Suprapubic skin (tissue), 4 donors: ENCODE data around the gene POLR2L. TPM values are rescaled to one million over a fixed set of nuclear protein-coding genes. Genes with fewer than 3 reads are reported as not detected.

Experiments used
- DNase-seq, 2 donors: peaks; one replicate each; pipeline ENCODE4 v3.0.0-alpha.2; 2019; ENCODE audit warnings: low spot score in 2 of 2
- H3K27ac ChIP-seq: fragments of 200-600 bp; sonication (generic); one replicate; pipeline ENCODE4 v1.5.1; 2019
- H3K27me3 ChIP-seq: fragments of 200-600 bp; sonication (generic); one replicate; pipeline ENCODE4 v1.5.1; 2019
- H3K36me3 ChIP-seq: fragments of 200-600 bp; sonication (generic); one replicate; pipeline ENCODE4 v1.5.1; 2019
- H3K4me1 ChIP-seq: fragments of 200-600 bp; sonication (generic); one replicate; pipeline ENCODE4 v1.5.1; 2019
- H3K4me3 ChIP-seq: fragments of 200-600 bp; sonication (generic); one replicate; pipeline ENCODE4 v1.5.1; 2019; ENCODE audit warnings: mild to moderate bottlenecking
- H3K9me3 ChIP-seq: fragments of 200-600 bp; sonication (generic); one replicate; pipeline ENCODE4 v1.5.1; 2019
- EP300 ChIP-seq: sonication (generic); formaldehyde crosslinking; IDR thresholded peaks from one replicate; pipeline ENCODE4 v1.6.1; 2017; ENCODE audit warnings: antibody characterized with exemption
- POLR2A ChIP-seq, 2 donors: fragments of 450-650 bp; IDR thresholded peaks; one replicate each; pipeline ENCODE4 v1.6.1; 2017; ENCODE audit warnings: antibody characterized with exemption in 2 of 2, mild to moderate bottlenecking in 2 of 2, moderate library complexity in 2 of 2
- POLR2AphosphoS5 ChIP-seq, 3 donors: sonication (generic); formaldehyde crosslinking; IDR thresholded peaks; one replicate each; pipeline ENCODE4 v1.6.1; 2017; ENCODE audit warnings: antibody characterized with exemption in 3 of 3
- WGBS: methylation state at CpG from one replicate; pipeline ENCODE4 v1.1.5; 2018; 5-methylcytosine and 5-hydroxymethylcytosine counted together
- total RNA-seq, 4 donors: library from RNA; depleted of rRNA; stranded (reverse); fragments of >200 nt; gene quantifications; one replicate each; pipeline ENCODE4 v1.1.0, GENCODE V29; 2016
- TF ChIP-seq, protein P1 (sequence below), 2 donors: fragments of 200-600 bp in 1 of 2; fragments of 450-650 bp in 1 of 2; sonication (generic) in 1 of 2; IDR thresholded peaks; one replicate each; pipeline ENCODE4 v1.5.1; 2016 to 2019; ENCODE audit warnings: antibody characterized with exemption in 2 of 2, mild to moderate bottlenecking in 1 of 2, moderate library complexity in 1 of 2

POLR2L gene
- total RNA-seq, 4 donors from 2014 or later: 31.1 to 76.4 (median 56.4) TPM

DNA sequence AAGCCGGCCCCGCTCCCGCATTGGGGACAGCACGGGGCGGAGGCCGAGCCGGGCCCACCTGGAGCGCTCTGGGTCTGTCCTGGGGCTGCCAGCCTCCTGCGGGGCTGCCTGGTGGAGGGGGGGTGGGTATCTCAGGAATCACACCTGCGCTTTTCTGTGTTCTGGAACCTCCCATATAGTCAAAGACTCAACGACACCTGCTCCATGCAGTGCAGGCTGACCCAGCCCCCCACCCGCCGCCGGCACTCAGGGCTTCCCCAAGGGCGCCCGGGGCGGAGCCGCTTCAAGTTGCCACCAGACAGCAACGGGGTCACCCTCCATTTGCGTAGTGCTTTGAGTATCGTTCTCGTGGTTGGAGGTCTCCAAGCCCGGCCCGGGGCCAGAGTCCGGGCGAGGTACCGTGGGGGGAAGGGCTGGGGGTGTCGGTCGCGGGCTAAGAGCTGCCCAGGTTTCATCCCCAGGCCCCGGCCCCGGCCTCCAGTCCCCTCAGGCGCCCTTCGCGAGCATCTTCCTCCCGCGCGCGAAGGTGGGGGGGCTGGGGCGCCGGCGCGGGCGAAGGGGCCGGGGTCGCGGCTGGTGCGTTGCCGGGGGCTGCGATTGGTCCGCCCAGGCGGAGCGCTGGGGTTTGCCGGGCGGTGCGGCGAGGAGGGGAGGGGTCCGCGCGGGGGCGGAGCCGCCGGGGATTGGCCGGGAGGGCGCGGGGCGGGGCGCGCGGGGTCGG, 6.9 kb upstream of the POLR2L start:
- Histone ChIP-seq H3K4me1 (peaks cover 73% of the 10 kb centered on the region), H3K27ac (no peak overlapping the region), H3K4me3 (peak overlapping the region; percentile 47), H3K9me3 (no peaks in the 10 kb centered on the region), H3K27me3 (peaks cover 17% of the 10 kb centered on the region), H3K36me3 (no peaks in the 10 kb centered on the region)
- TF ChIP-seq POLR2A (IDR thresholded peaks at IDR 0.05): no peak
- TF ChIP-seq POLR2AphosphoS5 (IDR thresholded peaks at IDR 0.05): no peak
- TF ChIP-seq EP300: no peak
- TF ChIP-seq, protein P1, sequence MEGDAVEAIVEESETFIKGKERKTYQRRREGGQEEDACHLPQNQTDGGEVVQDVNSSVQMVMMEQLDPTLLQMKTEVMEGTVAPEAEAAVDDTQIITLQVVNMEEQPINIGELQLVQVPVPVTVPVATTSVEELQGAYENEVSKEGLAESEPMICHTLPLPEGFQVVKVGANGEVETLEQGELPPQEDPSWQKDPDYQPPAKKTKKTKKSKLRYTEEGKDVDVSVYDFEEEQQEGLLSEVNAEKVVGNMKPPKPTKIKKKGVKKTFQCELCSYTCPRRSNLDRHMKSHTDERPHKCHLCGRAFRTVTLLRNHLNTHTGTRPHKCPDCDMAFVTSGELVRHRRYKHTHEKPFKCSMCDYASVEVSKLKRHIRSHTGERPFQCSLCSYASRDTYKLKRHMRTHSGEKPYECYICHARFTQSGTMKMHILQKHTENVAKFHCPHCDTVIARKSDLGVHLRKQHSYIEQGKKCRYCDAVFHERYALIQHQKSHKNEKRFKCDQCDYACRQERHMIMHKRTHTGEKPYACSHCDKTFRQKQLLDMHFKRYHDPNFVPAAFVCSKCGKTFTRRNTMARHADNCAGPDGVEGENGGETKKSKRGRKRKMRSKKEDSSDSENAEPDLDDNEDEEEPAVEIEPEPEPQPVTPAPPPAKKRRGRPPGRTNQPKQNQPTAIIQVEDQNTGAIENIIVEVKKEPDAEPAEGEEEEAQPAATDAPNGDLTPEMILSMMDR (IDR thresholded peaks at IDR 0.05): no peak
- 33% methylated on average over 9 of the region's 71 CpGs for WGBS
- no peak for DNase-seq

- Histone ChIP-seq H3K9me3 (no peaks in the 10 kb centered on the region), H3K27ac (no peak overlapping the region), H3K36me3 (no peaks in the 10 kb centered on the region), H3K27me3 (peaks cover 17% of the 10 kb centered on the region), H3K4me3 (peak overlapping the region; percentile 47), H3K4me1 (peaks cover 81% of the 10 kb centered on the region)
- DNase-seq: no peak
- TF ChIP-seq, protein P1 (IDR thresholded peaks at IDR 0.05): peak; percentile 65 to 91
- TF ChIP-seq POLR2A (IDR thresholded peaks at IDR 0.05): no peak
- WGBS: 3% methylated on average over 6 of the region's 14 CpGs
Observed at GRCh38 chr11:848380-848931, 6.1 kb upstream of the POLR2L start.

DNA sequence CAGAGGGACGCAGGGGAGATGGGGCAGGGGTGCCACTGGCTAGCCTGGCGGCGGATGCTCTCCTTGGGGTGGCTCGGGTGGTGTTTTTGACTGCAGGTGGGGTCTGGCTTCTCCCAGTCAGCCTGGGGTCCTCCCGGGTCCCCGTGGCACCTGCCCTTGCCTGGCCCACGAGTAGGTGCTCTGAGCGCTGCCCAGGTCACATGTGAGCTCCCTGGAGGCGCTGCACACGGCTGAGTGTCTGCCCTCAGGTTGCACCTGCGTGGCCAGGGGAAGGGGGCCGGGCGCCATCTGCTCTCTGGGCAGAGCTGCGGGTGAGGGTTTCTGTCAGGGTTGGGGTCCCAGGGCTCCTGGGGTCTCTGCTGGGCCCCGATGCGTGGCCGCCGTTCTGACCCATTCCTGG, 5.5 kb upstream of the POLR2L start:
- Histone ChIP-seq H3K27me3 (peaks cover 17% of the 10 kb centered on the region), H3K9me3 (no peaks in the 10 kb centered on the region), H3K4me3 (no peak overlapping the region), H3K27ac (no peak overlapping the region), H3K4me1 (peaks cover 87% of the 10 kb centered on the region), H3K36me3 (no peaks in the 10 kb centered on the region)
- no peak for DNase-seq
- WGBS: 100% methylated on average over 2 of the region's 18 CpGs
- TF ChIP-seq EP300 (no peak), POLR2AphosphoS5 (IDR thresholded peaks at IDR 0.05) (no peak), POLR2A (IDR thresholded peaks at IDR 0.05) (no peak)
- TF ChIP-seq, protein P1 (IDR thresholded peaks at IDR 0.05): no peak

DNA sequence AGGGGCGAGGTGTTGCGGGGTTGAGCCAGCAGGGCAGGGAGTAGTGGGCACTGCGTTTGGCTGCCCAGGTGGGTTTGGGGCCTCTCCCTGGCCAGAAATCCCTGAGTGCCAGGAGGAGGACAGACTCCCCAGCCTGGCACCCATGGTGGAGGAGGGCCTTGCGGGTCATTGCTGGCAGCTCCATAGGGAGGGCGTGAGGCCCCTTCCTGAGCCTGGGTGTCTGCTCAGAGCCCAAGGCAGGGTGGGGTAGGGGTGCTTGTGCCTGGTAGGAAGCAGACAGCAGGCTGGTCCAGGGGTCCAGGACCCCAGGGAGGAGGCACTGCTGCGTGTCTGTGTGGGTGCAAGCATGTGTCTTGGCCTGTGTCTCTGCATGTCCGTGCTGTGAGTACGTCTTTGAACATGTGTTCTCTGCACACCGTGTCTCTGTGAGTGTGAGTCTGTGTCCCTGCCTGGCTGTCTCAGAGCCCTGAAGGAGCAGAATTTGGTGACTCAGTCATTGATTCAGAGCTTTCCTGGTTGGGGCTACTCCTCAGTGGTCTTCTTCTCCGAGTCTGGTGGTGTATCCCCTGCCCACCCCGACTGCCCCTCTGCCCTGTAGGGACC, 4.3 kb upstream of the POLR2L start:
- Histone ChIP-seq H3K4me3 (no peak overlapping the region), H3K9me3 (no peaks in the 10 kb centered on the region), H3K36me3 (no peaks in the 10 kb centered on the region), H3K27ac (peak overlapping the region; percentile 97), H3K27me3 (peaks cover 17% of the 10 kb centered on the region), H3K4me1 (peaks cover 86% of the 10 kb centered on the region)
- WGBS: 73% methylated on average over 3 of the region's 11 CpGs
- TF ChIP-seq, protein P1 (IDR thresholded peaks at IDR 0.05): no peak
- TF ChIP-seq EP300 (no peak), POLR2A (IDR thresholded peaks at IDR 0.05) (no peak), POLR2AphosphoS5 (IDR thresholded peaks at IDR 0.05) (no peak)
- no peak for DNase-seq

GRCh38 chr11:845872-846495, 3.7 kb upstream of the POLR2L start:
- no peak for TF ChIP-seq EP300
- TF ChIP-seq, protein P1 (IDR thresholded peaks at IDR 0.05): no peak
- no peak for DNase-seq
- Histone ChIP-seq H3K4me3 (peak overlapping the region; percentile 87), H3K36me3 (no peaks in the 10 kb centered on the region), H3K9me3 (no peaks in the 10 kb centered on the region), H3K4me1 (peaks cover 88% of the 10 kb centered on the region), H3K27ac (peak overlapping the region; percentile 97), H3K27me3 (peaks cover 17% of the 10 kb centered on the region)
- WGBS: 80% methylated on average over 1 of the region's 8 CpGs
